HT-29 (cell line): ENCODE data around the gene THAP9. TPM values are rescaled to one million over a fixed set of nuclear protein-coding genes. Genes with fewer than 3 reads are reported as not detected.
A peak's percentile ranks its signal among the peaks of the same experiment; 100 is the strongest.
"Not testable (repeated sequence)": the region's sequence is repeated elsewhere in the genome, so short reads cannot be mapped to it uniquely, and the experiment has no call there.

ENCODE experiments used
- DNase-seq: peaks from one replicate; pipeline ENCODE4 v3.0.0-alpha.2; 2015; ENCODE audit warnings: low spot score
- total RNA-seq: library from RNA; depleted of rRNA; stranded (reverse); fragments of >200 nt; shearing (Covaris generic); gene quantifications from 2 replicates; pipeline ENCODE4 v1.2.3, GENCODE V29; 2014

Gene THAP9
- total RNA-seq, 1 experiment from 2014 or later, result 3.3 TPM

DNA sequence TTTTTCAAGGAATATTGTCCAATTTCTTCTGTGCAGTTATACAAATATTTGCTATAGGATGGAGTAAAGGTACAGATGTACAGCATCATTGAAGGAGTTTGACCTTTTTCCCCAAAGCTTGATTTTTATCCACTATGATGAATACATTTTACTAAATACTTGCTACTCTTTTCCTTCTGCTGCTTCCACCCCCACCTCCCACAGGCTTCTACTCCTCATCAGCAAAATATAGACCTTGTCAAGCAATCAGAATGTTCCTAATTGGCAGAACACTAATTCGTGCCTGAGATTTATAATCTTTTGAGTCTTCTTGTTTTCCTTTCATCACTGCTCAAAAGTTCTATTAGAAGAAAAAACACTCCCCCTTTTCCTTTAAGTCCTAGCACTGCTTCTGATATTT lies 3.8 kb upstream of the THAP9 start:
- DNase-seq, result no peak

DNA sequence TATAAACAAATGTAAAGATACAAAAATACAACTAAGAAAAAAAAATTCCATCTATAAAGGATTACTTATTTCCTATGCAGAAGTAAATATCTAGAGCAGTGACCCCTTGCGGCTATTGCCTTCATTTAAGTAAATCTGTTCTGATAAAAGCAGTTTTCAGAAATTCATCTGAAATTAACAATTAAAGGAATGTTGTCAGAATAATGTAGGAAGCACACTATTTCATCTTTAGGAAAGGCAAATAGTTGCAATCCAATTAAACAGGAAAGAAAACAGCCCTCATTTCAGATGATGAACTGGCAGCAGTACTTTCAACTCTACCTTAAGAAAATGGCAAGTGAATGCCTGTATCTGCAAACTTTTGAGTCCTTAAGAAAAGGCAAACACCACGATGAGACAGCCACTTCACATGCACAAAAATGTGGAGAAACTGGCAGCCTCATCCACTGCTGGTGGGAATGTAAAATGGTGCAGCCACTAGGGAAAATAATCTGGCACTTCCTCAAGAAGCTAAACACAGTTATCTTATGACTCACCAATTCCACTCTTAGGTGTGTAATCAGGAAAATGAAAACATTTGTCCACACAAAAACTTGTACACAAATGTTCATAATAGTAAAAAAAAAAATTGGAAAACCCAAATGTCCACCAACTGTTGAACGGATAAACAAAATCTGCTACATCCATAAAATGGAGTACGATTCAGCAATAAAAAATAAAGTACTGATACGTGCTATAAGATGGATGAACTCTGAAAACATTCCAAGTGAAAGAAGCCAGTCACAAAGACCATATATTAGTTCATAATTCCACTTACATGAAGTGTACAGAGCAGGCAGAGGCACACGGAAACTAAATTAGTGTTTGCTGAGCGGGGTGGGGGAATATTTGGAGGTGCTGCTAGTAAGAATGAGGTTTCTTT lies 2.0 kb upstream of the THAP9 start:
- peak; percentile 54 for DNase-seq

DNA sequence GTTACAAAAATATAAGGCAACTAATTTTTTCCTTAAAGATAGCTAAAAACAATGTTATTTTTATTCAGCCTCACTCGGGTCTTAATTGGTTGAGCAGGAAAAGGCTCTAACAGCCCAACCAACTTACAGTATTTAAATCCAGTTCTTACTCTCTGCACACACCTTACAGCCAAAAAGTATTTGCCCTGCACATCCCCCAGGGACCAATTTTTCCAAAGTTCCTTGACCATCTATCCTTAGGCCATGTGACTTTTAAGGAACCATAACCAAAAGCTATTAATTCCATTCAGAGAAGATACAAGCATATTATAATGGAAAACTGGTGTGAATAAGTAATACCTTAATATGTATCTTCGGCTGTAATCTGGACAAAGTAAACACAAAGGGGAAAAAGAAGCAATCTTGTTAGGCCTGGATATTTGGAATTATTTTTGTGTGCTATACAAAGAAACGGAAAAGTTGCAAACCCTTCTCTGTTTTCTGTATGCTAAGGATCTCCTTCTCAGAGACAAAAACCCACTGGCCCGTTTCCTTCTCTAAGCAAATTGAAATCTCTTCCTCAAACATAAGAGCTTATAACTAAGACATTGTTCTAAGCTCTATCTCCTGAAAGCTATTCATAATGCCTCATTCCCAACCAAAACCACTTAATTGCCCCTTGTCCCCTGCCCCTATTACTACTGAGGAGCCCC lies 1.0 kb upstream of the THAP9 start:
- no peak for DNase-seq

DNA sequence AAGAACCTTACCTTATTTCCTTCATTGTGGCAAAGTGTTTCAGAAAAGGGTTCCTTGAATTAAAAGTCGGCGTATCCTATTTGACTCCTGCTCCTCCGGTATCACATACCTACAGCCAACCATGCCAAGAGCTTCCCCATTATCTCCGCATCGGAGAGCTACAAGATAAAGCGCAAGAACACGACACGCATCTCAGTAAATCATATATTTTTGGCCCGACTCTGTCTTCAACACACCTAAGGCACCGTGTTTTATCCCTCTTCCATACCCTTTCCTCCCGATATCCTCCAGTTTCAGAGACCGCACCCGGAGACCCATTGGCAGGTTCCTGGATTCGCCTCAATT lies 497 bp upstream of the THAP9 start:
- no peak for DNase-seq

DNA sequence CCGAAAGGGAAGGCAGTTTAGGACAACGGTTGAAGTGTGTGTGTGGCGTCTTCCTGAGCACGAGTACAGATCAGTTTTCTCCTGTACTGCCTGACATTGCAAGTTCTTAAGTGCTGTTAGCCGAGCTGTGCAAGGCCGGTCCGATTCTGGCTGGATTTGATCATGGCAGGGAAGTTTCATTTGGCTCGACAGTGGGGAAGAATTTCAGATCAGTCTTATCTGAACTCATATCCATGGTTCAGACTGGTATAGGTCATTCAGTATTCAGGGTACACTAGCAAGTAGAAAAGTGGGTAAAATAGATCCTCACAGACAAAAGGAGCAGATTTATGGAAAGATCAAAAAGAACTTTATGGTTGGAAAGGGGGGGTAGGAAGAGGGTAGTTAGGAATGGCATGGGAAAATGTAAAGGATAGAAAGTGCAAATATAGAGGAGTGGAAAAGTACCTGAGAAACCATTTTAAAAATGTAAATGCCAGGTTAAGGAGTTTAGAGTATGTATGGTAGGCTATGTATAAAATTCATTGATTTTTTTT lies 716 bp downstream of the THAP9 start:
- DNase-seq, result no peak

GRCh38 chr4:82903737-82904136 lies 3.2 kb downstream of the THAP9 start:
- DNase-seq, result no peak

DNA sequence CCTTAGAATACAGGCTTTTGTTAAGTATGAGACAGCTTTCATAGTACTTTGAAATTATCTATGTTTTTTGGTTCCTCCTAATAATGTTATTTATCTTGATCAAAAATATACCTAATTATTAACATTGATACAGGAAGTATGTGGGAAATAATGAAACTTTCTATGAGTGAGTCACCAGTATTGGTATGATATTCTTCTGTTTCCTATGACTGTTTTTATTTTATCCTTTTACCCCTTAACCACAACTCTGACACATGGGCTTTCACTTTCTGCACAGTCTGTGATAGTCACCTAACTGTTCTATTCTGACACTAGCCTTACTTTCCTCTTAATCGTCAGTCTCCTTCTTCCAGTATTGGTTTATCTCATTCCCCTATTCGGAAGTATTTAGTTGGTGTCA lies 4.7 kb downstream of the THAP9 start:
- DNase-seq, result peak; percentile 19

- DNase-seq, result no peak
These were observed 5.9 kb downstream of the THAP9 start for GRCh38 chr4:82906469-82906868.

GRCh38 chr4:82909326-82909725 lies 8.8 kb downstream of the THAP9 start:
- no peak for DNase-seq

- DNase-seq, result no peak
These were observed 12.8 kb downstream of the THAP9 start for GRCh38 chr4:82913305-82913704.

- not testable (repeated sequence) for DNase-seq
These were observed 13.4 kb downstream of the THAP9 start for GRCh38 chr4:82913968-82914367.

- DNase-seq, result no peak
These were observed 17.6 kb downstream of the THAP9 start for GRCh38 chr4:82918091-82918490.

GRCh38 chr4:82919386-82919785 lies 18.9 kb downstream of the THAP9 start:
- no peak for DNase-seq

DNA sequence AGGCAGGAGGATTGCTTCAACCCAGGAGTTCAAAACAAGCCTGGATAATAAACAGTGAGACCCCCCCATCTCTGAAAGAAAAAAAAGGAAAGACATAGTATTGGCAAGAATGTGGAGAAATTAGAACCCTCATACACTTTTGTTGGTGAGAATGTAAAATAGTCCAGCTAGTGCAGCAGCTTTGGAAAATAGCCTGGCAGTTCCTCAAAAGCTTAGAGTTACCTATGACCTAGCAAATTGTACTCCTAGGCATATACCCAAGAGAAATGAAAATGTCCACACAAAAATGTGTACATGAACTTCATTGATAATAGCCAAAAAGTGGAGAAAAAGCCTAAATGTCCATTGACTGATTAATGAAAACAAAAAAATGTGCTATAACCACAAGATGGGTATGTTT lies 21.3 kb downstream of the THAP9 start:
- DNase-seq, result no peak

GRCh38 chr4:82930848-82931755 lies 30.6 kb downstream of the THAP9 start:
- DNase-seq, result no peak

GRCh38 chr4:82934441-82934840 lies 33.9 kb downstream of the THAP9 start:
- no peak for DNase-seq

DNA sequence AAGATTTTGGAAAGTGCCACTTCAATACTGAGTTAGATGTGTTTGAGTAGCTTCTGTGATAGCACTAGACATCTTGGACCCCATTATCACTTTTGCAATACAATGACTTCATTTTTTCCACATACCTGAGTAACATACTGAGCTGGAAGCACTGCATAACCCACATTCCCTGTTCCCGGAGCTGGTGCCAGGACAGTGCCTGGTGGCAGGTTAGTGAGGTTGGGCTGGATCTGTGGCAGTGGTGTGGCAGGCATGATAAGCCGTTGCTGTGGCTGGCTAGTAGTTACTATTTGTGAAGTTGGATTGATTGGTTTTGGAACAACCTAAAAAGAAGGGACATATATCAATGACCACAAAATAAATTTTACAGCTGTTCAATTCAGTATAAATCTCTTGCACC lies 38.9 kb downstream of the THAP9 start:
- no peak for DNase-seq

- DNase-seq, result no peak
These were observed 47.0 kb downstream of the THAP9 start for GRCh38 chr4:82947498-82947897.

DNA sequence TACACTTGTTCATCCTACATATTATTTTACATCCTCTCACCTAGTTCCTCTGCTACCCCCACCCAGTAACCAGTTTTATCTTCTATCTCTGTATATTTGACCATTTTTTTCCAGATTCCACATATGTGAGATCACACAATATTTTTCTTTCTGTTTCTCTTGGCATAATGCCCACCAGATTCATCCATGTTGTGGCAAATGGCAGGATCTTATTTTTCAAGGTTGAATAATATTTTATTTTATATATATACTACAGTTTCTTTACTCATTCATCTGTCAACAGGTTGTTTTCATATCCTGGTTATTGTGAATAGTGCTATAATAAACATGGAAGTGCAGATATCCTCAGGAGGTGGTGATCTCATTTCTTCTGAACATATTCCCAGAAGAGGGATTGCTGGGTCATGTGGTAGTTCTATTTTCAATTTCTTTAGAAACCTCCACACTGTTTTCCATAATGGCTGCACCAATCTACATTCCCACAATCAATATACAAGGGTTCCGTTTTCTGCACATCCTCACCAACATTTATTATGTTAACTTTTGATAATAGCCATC lies 48.2 kb downstream of the THAP9 start:
- no peak for DNase-seq

DNA sequence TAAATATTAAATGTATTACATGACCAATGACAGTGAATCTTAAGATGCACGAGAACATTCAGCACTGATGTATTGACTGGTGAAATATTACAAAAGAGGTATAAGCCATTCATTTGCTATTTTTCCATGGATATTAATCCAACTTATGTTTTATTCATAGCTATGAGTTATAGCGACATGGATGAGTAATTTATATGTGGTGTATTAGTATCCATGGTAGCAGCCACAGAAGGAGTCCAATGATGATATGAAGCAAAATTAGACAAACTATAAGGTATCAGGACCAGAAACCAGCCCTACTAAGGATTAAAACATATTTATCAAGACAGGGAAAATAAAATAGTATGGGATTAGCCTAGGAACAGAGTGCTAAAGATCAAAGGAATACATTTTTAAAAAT lies 50.7 kb downstream of the THAP9 start:
- no peak for DNase-seq

DNA sequence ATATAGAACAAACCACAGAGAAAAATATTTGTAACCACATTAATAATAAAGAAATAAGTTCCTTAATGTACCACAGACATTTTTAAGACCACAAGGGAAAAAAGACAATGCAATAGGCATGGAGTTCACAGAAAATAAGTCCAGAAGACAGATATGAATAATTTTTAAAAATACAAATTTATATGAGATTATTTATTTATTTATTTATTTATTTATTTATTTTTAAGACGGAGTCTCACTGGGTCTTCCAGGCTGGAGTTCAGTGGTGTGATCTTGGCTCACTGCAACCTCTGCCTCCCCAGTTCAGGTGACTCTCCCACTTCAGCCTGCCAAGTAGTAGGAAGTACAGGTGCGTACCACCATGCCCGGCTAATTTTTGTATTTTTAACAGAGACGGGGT lies 53.7 kb downstream of the THAP9 start:
- DNase-seq, result no peak
